Vagina (tissue), 2 donors: ENCODE measurements around the gene PPIP5K1.

Source experiments
- POLR2A ChIP-seq, 2 donors: fragments of 450-650 bp; IDR thresholded peaks; one replicate each; pipeline ENCODE4 v1.6.1; 2017; ENCODE audit warnings: antibody characterized with exemption in 2 of 2, mild to moderate bottlenecking in 2 of 2, moderate library complexity in 2 of 2
- TF ChIP-seq, protein P1 (sequence below), 3 experiments: fragments of 450-650 bp in 2 of 3; fragments of 200-600 bp in 1 of 3; sonication (generic) in 1 of 3; IDR thresholded peaks; one replicate each; pipeline ENCODE4 v1.5.1; 2017 to 2019; ENCODE audit warnings: antibody characterized with exemption in 3 of 3, mild to moderate bottlenecking in 2 of 3, moderate library complexity in 2 of 3

GRCh38 chr15:43527016-43527801 is 62.8 kb downstream of the PPIP5K1 start:
- TF ChIP-seq, protein P1, sequence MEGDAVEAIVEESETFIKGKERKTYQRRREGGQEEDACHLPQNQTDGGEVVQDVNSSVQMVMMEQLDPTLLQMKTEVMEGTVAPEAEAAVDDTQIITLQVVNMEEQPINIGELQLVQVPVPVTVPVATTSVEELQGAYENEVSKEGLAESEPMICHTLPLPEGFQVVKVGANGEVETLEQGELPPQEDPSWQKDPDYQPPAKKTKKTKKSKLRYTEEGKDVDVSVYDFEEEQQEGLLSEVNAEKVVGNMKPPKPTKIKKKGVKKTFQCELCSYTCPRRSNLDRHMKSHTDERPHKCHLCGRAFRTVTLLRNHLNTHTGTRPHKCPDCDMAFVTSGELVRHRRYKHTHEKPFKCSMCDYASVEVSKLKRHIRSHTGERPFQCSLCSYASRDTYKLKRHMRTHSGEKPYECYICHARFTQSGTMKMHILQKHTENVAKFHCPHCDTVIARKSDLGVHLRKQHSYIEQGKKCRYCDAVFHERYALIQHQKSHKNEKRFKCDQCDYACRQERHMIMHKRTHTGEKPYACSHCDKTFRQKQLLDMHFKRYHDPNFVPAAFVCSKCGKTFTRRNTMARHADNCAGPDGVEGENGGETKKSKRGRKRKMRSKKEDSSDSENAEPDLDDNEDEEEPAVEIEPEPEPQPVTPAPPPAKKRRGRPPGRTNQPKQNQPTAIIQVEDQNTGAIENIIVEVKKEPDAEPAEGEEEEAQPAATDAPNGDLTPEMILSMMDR (IDR thresholded peaks at IDR 0.05) = no peak
- TF ChIP-seq POLR2A (IDR thresholded peaks at IDR 0.05) = no peak
